OCI-LY1 (cell line): Measurements from ENCODE around the gene GPR27.

Source experiments
- H2AFZ ChIP-seq: fragments of 200-600 bp; sonication (generic), shearing (Covaris generic); 2 replicates; pipeline ENCODE4 v1.6.0; 2014; ENCODE audit warnings: antibody characterized with exemption, mild to moderate bottlenecking, low read length
- H3F3A ChIP-seq: fragments of 200-600 bp; sonication (generic), shearing (Covaris generic); 2 replicates; pipeline ENCODE4 v1.6.0; 2014; ENCODE audit warnings: mild to moderate bottlenecking, antibody characterized with exemption, low read length, moderate library complexity; ENCODE audit not compliant: insufficient read depth
- H3K27ac ChIP-seq: fragments of 200-600 bp; sonication (generic); 2 replicates; pipeline ENCODE4 v1.5.1; 2014; ENCODE audit warnings: low read length, mixed run types, mild to moderate bottlenecking, low read depth; ENCODE audit not compliant: poor library complexity, severe bottlenecking
- H3K27me3 ChIP-seq: fragments of 200-600 bp; sonication (generic); 2 replicates; pipeline ENCODE4 v1.6.0; 2014; ENCODE audit warnings: antibody characterized with exemption, mild to moderate bottlenecking, low read length, moderate library complexity; ENCODE audit not compliant: insufficient read depth
- H3K36me3 ChIP-seq: fragments of 200-600 bp; sonication (generic); 2 replicates; pipeline ENCODE4 v1.6.1; 2014; ENCODE audit warnings: mild to moderate bottlenecking, antibody characterized with exemption, low read length, moderate library complexity, mixed read lengths; ENCODE audit not compliant: insufficient read depth
- H3K4me1 ChIP-seq: fragments of 200-600 bp; sonication (generic); 2 replicates; pipeline ENCODE4 v1.5.1; 2014; ENCODE audit warnings: mild to moderate bottlenecking, low read length, moderate library complexity; ENCODE audit not compliant: insufficient read depth, severe bottlenecking
- H3K4me2 ChIP-seq: fragments of 200-600 bp; sonication (generic), shearing (Covaris generic); 2 replicates; pipeline ENCODE4 v1.6.1; 2014; ENCODE audit warnings: low read length
- H3K4me3 ChIP-seq: fragments of 200-600 bp; sonication (generic); 2 replicates; pipeline ENCODE4 v1.5.1; 2014; ENCODE audit warnings: low read length, low read depth, mild to moderate bottlenecking, mixed read lengths; ENCODE audit not compliant: poor library complexity, severe bottlenecking
- H3K79me2 ChIP-seq: fragments of 200-600 bp; shearing (Covaris generic); 2 replicates; pipeline ENCODE4 v1.6.1; 2016; ENCODE audit warnings: mixed run types, low read length, mixed read lengths; ENCODE audit not compliant: insufficient read depth
- H3K9ac ChIP-seq: fragments of 200-600 bp; sonication (generic), shearing (Covaris generic); 2 replicates; pipeline ENCODE4 v1.6.1; 2014; ENCODE audit warnings: mild to moderate bottlenecking, low read length, mixed read lengths
- H3K9me2 ChIP-seq: fragments of 200-600 bp; sonication (generic), shearing (Covaris generic); 2 replicates; pipeline ENCODE4 v1.6.1; 2014; ENCODE audit warnings: low read depth, mild to moderate bottlenecking, low read length, mixed read lengths
- H3K9me3 ChIP-seq: fragments of 200-600 bp; shearing (Covaris generic); 2 replicates; pipeline ENCODE4 v1.6.1; 2014; ENCODE audit warnings: low read length, mixed read lengths
- H4K20me1 ChIP-seq: fragments of 200-600 bp; sonication (generic), shearing (Covaris generic); 2 replicates; pipeline ENCODE4 v1.6.0; 2016; ENCODE audit warnings: mild to moderate bottlenecking, low read length; ENCODE audit not compliant: insufficient read depth
- EZH2 ChIP-seq: fragments of 200-600 bp; sonication (generic), shearing (Covaris generic); IDR thresholded peaks from 2 replicates; pipeline ENCODE4 v1.8.0; 2017; ENCODE audit warnings: borderline replicate concordance, mixed run types, mild to moderate bottlenecking, antibody characterized with exemption, low read length, moderate library complexity, mixed read lengths
- TF ChIP-seq, protein P1 (sequence below): fragments of 200-600 bp; sonication (generic), shearing (Covaris generic); IDR thresholded peaks from 2 replicates; pipeline ENCODE4 v1.5.1; 2017; ENCODE audit warnings: mild to moderate bottlenecking, antibody characterized with exemption, low read length, moderate library complexity, mixed read lengths

The GPR27 gene

GRCh38 chr3:71751602-71752001, 2.1 kb upstream of the GPR27 start:
- Histone ChIP-seq H3F3A (no peaks in the 10 kb centered on the region), H3K4me1 (no peaks in the 10 kb centered on the region), H3K9me2 (no peaks in the 10 kb centered on the region), H4K20me1 (no peaks in the 10 kb centered on the region), H3K36me3 (no peaks in the 10 kb centered on the region), H3K4me3 (no peak overlapping the region), H3K27me3 (no peaks in the 10 kb centered on the region), H3K4me2 (no peak overlapping the region), H3K9me3 (no peaks in the 10 kb centered on the region), H3K79me2 (no peaks in the 10 kb centered on the region), H3K27ac (no peak overlapping the region), H3K9ac (no peak overlapping the region), H2AFZ (no peak overlapping the region)
- TF ChIP-seq, protein P1, sequence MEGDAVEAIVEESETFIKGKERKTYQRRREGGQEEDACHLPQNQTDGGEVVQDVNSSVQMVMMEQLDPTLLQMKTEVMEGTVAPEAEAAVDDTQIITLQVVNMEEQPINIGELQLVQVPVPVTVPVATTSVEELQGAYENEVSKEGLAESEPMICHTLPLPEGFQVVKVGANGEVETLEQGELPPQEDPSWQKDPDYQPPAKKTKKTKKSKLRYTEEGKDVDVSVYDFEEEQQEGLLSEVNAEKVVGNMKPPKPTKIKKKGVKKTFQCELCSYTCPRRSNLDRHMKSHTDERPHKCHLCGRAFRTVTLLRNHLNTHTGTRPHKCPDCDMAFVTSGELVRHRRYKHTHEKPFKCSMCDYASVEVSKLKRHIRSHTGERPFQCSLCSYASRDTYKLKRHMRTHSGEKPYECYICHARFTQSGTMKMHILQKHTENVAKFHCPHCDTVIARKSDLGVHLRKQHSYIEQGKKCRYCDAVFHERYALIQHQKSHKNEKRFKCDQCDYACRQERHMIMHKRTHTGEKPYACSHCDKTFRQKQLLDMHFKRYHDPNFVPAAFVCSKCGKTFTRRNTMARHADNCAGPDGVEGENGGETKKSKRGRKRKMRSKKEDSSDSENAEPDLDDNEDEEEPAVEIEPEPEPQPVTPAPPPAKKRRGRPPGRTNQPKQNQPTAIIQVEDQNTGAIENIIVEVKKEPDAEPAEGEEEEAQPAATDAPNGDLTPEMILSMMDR, result no peak
- no peak for TF ChIP-seq EZH2

- Histone ChIP-seq H3K27ac (no peak overlapping the region), H3K36me3 (no peaks in the 10 kb centered on the region), H2AFZ (no peak overlapping the region), H3K4me1 (no peaks in the 10 kb centered on the region), H3K4me2 (no peak overlapping the region), H3K27me3 (no peaks in the 10 kb centered on the region), H3K9me2 (no peaks in the 10 kb centered on the region), H4K20me1 (no peaks in the 10 kb centered on the region), H3K9ac (no peak overlapping the region), H3K9me3 (no peaks in the 10 kb centered on the region), H3F3A (no peaks in the 10 kb centered on the region), H3K4me3 (no peak overlapping the region), H3K79me2 (no peaks in the 10 kb centered on the region)
- TF ChIP-seq, protein P1, result no peak
- no peak for TF ChIP-seq EZH2
Observed at GRCh38 chr3:71752831-71753700, 589 bp upstream of the GPR27 start.

GRCh38 chr3:71754610-71755253, 1.1 kb downstream of the GPR27 start:
- no peaks in the 10 kb centered on the region for H3K4me1 ChIP-seq
- no peak overlapping the region for H3K4me2 ChIP-seq
- no peak overlapping the region for H2AFZ ChIP-seq
- H3K27me3 ChIP-seq, result no peaks in the 10 kb centered on the region
- H3K4me3 ChIP-seq, result no peak overlapping the region
- no peak overlapping the region for H3K27ac ChIP-seq
- no peaks in the 10 kb centered on the region for H3K9me3 ChIP-seq
- H3K9me2 ChIP-seq, result no peaks in the 10 kb centered on the region
- no peak overlapping the region for H3K9ac ChIP-seq
- H4K20me1 ChIP-seq, result no peaks in the 10 kb centered on the region
- H3K36me3 ChIP-seq, result no peaks in the 10 kb centered on the region
- H3F3A ChIP-seq, result no peaks in the 10 kb centered on the region
- H3K79me2 ChIP-seq, result no peaks in the 10 kb centered on the region
- no peak for TF ChIP-seq EZH2
- TF ChIP-seq, protein P1, result no peak
